HG03175 (cell line): ENCODE results near the gene MICAL2.

Experiments
- ATAC-seq: cut with Tn5 transposase; IDR thresholded peaks from one replicate; pipeline ENCODE4 v1.9.1; 2021; ENCODE audit warnings: mild to moderate bottlenecking, moderate library complexity; ENCODE audit not compliant: unreplicated experiment

MICAL2 gene

DNA sequence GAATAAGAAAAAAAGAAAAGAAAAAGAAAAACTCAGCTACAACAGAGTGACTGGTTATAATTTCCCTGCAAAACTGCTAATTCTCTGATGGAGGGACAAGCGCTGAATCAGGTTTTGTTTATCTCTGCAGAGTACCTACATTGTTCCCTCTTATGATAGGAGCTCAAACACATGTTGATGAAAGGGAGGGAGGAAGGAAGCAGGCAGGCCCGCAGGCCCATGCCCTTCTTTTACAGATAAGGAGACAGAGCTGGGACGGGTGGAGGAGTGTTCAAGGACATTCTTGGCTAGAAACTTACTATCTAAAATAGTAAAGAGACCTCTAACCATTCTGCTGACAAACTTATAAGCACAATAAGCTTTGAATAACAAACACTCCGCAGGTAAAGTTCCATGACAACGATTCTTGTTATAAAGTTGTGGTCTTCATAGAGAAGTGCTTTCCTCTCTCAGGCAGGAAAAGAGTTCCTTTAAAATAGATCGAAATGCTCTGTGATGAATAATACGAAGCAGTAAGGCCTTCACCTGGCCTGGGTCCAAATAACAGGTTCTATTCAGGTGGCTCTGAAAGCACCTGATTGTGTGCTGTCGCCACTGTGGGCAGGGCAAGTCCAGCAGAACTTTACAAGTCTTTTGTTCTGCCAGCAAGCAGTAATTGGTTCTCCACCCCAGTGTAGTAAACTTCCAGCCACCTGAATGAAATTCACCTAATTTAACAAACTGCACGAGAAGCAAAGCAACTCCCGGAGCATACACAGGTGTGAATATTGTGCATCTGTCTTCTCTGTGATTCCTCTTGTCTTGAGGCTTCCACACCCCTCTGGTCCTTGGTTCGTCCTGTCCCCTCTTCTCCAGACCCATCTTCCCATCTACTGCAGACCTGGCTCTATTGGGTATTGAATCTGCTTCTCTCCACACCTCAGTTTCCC is 15.3 kb upstream of the MICAL2 start:
- no peak for ATAC-seq

DNA sequence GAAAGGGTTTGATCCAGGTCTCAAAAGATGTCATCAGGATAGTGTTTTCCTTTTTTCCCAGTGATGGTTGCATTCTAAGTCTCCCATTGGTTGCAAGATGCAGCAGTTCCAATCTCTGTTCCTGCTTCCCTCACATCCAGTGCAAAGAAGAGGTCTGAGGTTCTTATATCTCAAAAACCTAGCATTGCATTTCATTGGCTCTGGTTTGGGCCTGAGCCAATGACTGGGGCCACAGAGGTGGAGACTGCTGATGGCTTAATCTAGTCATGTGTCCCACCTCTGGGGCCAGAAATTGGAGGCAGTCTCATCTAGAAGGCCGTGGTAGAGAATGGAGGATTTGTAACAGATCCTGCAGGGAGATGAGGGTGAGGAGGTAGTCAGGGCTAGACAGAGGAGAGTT is 13.2 kb upstream of the MICAL2 start:
- ATAC-seq, result no peak

DNA sequence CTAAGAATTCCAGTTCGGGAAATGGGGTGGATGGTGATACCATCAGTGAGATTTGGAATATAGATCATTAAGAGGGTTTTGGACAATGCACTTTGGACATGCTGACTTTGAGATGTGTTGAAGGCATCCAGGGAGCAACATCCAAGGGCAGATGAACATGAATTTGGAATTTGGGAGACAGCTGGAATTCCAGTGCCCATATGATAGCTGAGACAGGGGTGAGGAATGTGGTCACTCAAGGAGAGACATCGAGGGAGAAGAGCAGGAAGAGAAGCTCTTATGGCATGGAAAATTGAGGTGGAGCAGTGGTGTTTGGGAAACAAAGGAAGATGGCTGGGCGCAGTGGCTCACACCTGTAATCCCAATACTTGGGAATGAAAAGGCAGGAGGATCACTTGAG is 11.8 kb upstream of the MICAL2 start:
- no peak for ATAC-seq

DNA sequence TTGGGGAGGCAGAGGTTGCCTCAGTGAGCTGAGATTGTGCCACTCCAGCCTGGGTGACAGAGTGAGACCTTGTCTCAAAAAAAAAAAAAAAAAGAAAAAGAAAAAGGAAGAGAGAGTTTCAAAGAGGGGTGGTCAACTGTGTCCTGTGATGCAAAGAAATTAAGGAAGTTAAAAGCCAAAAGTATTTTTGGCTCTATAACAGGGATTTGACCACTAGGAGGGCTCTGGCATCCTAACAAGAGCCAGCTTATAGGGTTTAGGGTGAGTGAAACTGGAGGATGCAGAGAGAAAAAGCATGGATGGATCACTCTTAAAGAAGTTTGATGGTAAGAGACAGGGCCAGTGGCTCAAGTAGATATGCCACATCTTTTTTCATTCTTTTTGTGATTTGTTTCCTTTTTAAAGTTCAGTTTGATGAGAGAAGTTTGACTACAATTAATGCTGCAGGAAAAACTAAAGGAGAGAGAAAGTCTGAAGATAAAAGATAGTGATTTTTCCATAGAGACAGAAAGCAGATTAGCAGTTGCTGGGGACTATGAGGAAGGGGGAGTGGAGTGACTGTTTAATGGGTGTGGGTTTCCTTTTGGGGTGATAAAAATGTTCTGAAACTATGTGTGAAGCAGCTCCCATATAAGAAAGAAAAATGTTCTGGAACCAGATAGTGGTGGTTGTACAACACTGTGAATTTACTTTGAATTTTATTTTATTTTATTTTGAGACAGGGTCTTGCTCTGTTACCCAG is 11.1 kb upstream of the MICAL2 start:
- ATAC-seq, result no peak

DNA sequence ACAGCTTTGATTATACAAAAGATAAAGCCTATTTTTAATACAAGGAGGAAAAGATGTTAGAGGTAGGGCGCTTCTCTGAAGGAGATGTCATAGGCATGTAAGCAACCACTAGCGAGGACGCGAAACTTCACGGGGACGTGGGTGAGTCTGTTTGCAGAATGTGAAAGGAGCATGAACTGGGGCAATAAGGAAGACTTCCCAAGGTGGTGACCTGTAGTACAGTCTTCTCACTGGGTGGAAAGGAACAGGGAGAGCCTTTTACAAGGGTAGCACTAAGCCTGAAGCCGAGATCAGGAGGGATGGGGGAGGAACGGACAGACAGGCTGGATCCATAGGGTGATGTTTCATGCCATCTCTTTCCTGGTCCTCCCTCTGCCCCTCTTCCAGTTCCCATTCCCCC is 10.0 kb upstream of the MICAL2 start:
- ATAC-seq, result no peak

DNA sequence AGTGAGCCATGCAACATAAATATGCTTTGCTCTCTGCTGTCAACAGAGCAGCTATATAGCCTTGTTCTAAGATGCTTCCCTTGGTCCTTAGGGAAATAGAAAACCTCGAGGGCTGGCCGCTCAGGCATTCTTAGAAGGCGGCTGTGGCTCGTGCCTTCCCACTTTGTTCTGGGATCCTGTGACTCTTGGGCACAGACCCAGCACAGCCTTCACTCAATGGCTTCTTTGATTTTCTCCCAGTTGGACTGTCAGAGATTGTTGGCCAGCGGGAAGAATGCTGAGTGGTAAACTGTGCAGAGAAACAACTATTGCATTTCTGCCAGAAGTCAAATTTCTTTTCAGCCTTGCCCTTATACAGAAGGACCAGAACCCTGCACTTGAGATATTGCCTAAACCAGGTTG is 9.5 kb upstream of the MICAL2 start:
- ATAC-seq, result no peak

DNA sequence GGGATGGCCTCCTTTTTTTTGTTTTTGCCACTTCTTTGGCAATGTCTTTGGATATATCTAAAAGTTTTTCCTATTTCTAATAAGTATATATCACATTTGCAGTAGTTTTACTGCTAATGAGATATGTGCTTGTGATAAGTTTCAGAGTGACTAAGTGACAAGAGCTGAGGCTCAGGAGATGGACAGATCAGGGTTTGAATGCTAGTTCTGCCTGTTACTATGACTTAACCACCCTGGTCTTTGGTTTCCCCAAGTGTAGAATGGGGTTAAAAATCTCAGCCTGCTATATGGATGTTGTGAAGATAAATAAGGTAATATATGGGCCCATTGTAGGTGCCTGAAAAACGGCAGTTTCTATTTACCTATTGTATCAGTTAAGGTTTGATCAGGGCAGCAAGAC is 9.1 kb upstream of the MICAL2 start:
- ATAC-seq, result no peak

DNA sequence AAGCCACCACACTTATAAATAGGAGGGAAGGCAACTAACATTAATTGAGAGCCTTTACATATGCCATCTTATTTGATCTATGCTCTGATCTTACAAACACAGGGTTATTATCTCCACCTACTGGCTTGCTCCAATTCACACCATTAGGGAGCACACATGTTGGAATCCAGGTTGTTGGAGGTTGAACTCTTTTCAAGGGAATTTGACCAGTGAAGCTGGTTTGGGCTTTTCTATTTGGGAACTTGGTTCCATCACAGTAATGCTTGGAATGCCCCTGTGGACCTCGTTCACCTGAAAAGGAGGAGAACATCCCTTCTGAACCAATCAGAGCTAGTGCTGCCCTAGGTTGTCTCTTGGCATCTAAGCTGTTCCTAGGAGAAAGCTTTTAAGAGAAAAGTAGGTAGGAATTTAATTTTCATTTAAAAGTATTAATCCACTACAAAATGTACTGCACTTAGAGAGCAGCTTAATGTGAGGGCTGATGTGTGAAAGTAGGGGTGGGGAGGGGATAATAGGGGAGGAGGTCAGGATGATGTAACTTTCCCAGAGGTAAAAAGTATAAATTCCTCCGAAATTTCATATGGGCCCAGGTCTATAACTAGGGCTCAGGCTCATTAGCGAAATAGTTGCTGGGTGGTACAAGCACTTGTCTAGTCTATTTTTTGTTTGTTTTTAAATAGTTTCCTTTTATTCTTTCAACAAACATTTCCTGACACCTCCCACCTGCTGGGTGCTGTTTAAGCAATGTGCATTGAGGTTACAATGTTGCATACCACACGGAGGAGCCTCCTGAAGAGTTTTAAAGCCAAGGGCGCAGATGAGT is 7.6 kb upstream of the MICAL2 start:
- no peak for ATAC-seq

DNA sequence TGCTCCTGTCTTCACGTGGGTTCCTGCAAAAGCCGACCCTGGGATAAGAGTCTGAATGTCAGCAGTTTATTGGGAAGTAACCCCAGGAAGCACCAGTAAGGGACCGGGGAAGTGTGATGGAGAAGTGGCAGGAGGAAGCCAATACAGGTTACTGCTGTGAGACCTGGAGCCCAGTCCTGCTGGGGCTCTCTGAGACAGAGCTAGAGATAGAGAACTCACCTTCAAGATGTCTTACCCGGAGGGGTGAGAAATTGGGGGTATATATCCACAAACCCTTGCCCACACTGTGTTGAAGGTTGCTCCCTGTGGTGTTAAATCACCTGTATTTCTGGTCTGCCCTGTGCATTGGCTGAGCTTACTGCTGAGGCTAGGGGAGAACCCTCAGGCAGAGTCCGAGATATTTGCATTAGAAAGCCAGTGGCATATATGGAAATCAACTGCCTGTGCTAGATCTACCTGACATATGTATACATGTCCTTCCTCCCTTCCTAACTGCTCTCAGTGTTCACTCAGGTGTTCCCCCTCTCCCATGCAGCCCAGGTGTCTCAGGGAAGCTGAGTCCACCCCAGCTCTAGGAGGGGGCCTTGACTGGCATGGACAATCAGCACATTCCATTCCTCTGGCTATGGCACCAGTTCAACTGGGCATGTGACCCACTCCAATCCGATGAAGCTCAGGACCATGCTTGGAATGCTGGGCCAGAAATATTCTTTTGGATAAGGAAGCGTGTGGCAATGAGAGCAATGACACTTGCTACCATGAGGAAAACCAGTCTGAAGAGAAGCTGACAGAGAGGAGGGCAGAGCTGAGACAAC is 6.8 kb upstream of the MICAL2 start:
- no peak for ATAC-seq

DNA sequence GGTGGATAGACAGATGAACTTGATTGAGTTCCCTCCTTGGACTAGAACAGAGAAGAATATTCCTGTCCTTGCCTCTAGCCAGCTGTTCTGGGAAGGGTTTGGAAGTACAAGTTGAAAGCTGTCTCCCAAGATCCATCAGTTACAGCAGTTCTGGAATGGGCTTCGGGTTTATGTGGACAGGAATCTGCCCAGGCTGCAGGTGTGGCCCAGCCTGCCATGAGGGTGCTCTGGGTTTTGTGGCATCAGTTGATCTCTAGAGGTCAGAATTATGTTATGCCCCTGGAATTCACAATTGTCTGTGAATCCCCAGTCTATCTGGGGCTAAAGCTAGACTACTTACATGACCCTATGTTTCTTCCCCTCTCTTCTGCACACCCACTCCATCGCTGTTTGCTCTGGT is 4.9 kb upstream of the MICAL2 start:
- no peak for ATAC-seq

DNA sequence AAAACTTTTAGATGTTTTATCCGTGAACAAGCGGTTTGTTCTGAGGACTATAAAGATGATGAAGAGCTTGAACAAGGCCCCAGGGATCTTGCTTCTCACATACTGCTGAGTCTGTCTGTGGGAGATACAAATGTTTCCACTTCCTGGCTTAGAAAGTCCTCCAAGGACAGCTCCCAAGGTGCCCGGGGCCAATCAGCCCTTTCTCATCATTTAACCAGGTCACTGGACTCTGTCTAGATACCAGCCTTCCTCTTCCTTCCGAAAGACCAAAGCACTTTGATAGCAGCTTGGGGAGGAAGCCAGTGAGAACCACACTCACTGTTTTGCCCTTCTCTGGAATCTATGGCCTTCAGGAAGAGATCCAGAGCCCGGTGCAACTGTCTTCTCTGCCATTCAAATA is 4.3 kb upstream of the MICAL2 start:
- ATAC-seq, result no peak

DNA sequence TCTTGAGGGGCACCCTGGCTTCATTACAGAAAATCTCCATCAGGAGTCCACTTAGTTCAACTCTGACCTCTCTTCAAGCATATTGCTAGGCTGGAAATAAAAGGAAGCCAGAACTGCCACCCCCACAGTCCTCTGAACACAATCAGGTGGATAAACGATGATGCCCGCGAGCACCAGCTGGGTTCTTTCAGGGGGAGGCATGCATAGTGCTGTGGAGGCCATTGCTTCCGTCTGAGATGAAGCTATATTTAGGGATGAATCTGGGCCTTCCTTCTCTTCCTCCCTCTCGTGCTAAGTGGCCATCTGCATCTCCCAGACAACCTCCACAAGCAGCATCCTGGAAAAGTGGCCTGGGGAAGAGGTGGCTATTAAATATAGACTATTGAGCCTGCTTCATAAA is 3.9 kb upstream of the MICAL2 start:
- ATAC-seq, result no peak

DNA sequence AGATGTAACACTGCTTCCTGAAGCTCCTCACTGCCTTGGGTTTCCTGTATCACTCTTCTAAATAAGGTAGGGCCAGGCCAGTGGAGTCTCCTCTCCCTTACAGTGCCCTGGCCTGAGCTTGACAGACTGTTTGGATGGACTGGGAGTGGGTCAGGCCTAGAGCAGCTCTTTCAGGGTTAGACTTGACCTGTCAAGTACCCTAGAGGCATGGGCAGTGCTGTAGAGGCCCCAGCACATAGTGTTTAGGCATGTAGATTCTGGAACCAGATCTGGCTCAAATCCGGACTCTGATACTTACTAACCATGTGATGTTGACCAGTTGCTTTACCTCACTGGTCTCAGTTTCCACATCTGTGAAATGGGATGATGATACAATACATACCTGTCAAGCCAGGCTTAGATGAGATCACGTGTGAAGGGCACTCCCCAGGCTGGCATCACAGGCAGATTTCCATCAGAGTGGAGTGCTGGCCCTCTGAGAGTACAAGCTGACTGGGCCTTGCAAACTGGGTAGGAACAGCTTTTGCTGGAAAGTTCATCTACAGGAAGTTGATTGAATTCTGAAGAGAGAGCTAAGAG is 1.4 kb upstream of the MICAL2 start:
- no peak for ATAC-seq

DNA sequence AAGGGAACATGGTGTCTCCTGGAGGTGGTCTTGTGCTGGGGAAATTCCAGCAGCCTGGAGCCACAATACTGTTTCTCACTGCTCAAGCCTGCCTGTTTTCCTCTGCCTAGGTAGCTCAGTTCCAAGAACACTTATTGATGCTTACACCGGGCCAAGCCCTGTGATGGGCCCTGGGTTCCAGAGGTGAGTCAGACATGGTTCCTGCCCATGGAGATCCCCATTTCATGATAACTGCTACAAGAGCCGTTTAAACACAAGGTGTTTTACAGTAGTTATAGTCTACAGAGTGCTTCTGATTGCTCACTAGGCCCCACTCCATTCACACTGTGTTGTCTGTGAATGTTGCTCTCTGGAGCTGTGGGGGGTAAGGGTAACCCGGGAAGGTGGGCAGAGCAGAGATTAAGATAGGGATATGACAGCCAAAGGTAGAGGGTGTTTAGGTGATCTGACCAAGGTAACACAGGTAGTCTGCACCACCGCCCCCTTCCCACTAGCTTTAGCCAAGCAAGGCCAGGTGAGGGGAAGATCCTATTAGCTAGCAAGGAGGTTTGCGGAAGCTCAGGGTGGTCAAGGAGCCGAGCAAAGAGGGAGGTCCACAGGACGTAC is 696 bp upstream of the MICAL2 start:
- ATAC-seq, result no peak

DNA sequence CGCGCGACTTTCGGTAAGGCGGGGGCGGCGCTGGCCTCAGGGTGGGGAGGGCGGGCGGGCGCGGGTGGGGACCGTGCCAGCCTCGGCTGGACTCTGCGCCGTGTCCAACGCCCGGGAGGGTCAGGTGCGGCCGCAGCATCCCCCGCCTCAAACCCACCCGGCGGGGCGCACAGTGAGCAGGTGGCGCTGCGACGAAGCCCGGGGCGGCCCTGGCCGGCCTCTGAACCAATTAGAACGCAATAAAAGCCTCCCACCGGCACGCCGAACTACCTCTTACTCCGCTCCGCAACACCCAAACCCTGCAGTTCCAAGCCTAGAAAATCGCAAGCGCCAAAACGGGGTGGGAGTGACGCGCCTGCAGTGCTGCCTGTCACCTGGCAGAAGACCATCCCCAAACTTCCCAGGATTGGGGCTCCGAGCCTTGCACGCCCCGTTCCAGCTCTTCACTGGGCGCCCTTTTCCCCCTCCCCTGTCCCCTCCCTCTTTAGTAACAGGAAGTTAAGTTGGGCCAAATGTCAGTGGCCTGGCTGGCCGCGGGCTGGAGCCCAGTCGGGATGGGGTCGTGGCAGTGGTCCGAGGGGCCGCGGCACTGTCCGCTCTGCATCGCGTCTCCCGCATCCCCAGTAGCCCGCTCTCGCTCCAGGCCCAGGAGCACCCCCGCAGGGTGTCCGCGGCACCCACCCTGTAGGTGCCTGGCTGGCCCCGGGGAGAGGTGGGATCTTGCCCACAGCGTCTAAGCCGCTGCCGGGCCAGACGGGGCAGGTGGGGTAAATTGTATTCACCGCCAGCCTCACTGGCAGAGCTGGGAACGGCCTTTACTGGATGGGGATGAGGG is 541 bp downstream of the MICAL2 start:
- ATAC-seq, result peak; percentile 49

DNA sequence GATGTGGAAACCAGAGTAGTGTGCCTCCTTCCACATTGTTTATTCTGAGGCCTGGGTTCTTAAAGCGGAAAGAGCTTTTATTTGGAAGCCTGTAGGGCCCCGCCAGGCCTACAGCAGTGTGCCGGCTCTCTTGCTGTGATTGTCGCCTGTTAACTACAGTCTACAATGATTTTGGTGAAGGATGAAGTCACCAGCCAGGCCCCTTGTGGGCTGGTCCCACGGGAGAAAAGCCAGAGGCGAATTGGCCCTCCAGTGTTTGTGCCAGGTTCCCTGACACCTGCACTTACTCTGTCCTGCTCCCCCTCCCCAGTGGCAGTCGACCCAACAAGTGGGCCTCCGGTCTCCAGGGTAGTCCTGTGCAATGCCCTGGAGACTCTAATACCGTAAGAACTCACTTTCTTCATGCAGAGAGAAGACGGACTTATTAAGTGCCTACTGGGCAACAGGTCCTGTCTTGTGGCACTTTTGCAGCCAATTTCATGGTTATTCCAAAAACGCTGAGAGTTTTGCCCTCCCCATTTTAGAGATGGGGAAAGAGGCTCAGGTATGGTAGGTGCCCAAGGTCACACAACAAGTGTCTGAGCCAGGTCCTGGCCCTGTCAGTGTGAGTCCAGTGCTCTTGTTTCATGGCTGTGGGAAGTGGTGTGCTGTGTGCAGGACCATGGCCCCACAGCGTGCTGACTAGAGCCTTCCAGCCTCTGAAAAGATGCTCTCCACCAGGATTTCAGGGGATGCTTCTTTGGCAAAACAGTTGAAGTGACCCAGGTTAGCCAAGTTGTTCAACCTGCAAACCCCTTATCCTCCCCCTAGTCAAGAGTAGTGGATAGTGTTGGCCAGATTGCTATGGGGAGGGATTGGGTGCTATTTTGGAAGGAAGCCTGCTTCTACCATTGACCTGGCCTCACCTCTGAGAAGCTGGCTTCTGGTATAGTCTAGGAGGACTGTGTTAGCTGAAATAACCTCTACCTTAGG is 1.4 kb downstream of the MICAL2 start:
- no peak for ATAC-seq

DNA sequence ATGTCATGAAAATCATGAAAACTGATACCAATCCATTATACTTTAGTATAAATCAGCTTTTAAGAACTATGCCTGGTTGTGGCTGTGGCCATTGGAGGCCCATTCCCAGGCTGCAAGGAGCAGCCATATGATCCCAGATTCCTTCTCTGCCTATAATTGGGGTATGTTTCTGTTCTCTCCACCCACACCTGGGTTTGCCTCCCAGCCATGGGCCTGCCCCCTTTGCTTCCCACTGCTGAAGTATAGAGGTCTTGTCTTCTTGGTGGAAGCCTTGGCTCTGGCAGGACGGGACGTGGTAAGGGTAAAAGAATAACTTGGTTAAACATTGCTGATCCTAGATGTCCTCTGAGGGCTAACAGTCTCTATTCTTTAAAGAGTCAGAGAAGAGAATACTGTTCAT is 2.4 kb downstream of the MICAL2 start:
- no peak for ATAC-seq

DNA sequence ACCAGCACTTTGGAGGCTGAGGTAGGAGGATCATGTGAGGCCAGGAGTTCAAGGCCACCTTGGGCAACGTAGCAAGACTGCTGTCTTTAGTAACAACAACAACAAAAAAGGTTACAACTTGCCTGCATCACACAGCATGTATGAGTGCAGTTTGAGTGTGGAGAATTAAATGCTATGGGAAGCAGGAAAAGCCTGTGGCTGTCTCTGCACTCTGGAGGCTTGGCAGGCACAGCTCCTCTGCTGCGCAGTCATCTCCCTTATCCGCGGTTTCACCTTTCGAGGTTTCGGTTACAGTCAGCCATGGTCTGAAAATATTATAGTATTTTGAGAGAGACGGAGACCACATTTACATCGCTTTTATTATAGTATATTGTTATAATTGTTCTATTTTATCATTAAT is 2.9 kb downstream of the MICAL2 start:
- ATAC-seq, result no peak
